ENCODE results near the gene TEX101. TPM values are rescaled to one million over a fixed set of nuclear protein-coding genes. Genes with fewer than 3 reads are reported as not detected.
"Not testable (repeated sequence)": the region's sequence is repeated elsewhere in the genome, so short reads cannot be mapped to it uniquely, and the experiment has no call there.

TEX101 gene
- not detected for total RNA-seq
- polyA plus RNA-seq (ENCODE audit: insufficient read depth in 1 of 8, insufficient read length in 8 of 8, low replicate concordance in 1 of 8): under 1 TPM in 1 of 8 donors, not detected in 7; 0.17 TPM
- long read RNA-seq, donor 1: 0 reads
- long read RNA-seq, donor 2: 0 reads
- long read RNA-seq, donor 3, partial matches to known transcripts: 12 of 18 reads
- long read RNA-seq, donor 3, other reads (novel, unspliced or antisense): 6 of 18 reads
- long read RNA-seq, donor 4: 0 reads
- long read RNA-seq, donor 5: 0 reads
- long read RNA-seq, donor 6: 0 reads
- long read RNA-seq, donor 7: 0 reads
- long read RNA-seq, donor 8: 0 reads
- long read RNA-seq, donor 9: 0 reads
- long read RNA-seq, donor 10: 0 reads
- long read RNA-seq, donor 11: 0 reads

- DNase-seq: no peak
- H3K27me3 ChIP-seq (ENCODE audit: control insufficient read depth, insufficient read depth, low read length): no peaks in the 10 kb centered on the region
- H3K36me3 ChIP-seq (ENCODE audit: control insufficient read depth, insufficient read depth, low read length): no peaks in the 10 kb centered on the region
- no peak within 1 kb of the TSS for H3K4me3 ChIP-seq (ENCODE audit: low read length)
- no peaks in the 10 kb centered on the region for H3K9me3 ChIP-seq (replicated peaks; ENCODE audit: control insufficient read depth, low read depth, low read length)
- H3K4me1 ChIP-seq (ENCODE audit: control insufficient read depth, insufficient read depth, low read length): no peaks in the 10 kb centered on the region
- no peak within 1 kb of the TSS for H3K27ac ChIP-seq (ENCODE audit: low read length)
- WGBS (ENCODE audit: insufficient coverage): 95% methylated on average over 21 of the region's 21 CpGs
Measured at GRCh38 chr19:43414554-43414953, at the start of gene TEX101. Gene TEX101, plus strand, starts transcription at chr19:43414890. Its CDS starts 1,030 bp downstream, at chr19:43415920.

GRCh38 chr19:43365677-43366076, 49.0 kb upstream of the TEX101 start:
- H3K4me1 ChIP-seq (ENCODE audit: control insufficient read depth, insufficient read depth, low read length); DNase-seq; H3K27ac ChIP-seq (ENCODE audit: low read length); H3K36me3 ChIP-seq (ENCODE audit: control insufficient read depth, insufficient read depth, low read length); H3K9me3 ChIP-seq (replicated peaks; ENCODE audit: control insufficient read depth, low read depth, low read length); H3K4me3 ChIP-seq (ENCODE audit: low read length); H3K27me3 ChIP-seq (ENCODE audit: control insufficient read depth, insufficient read depth, low read length): not testable (repeated sequence)
- 82% methylated on average over 3 of the region's 9 CpGs for WGBS (ENCODE audit: insufficient coverage)

GRCh38 chr19:43367822-43368221, 46.9 kb upstream of the TEX101 start:
- Histone ChIP-seq H3K36me3 (ENCODE audit: control insufficient read depth, insufficient read depth, low read length) (no peaks in the 10 kb centered on the region), H3K27me3 (ENCODE audit: control insufficient read depth, insufficient read depth, low read length) (no peaks in the 10 kb centered on the region), H3K9me3 (replicated peaks; ENCODE audit: control insufficient read depth, low read depth, low read length) (no peaks in the 10 kb centered on the region), H3K4me3 (ENCODE audit: low read length) (no peak overlapping the region), H3K4me1 (ENCODE audit: control insufficient read depth, insufficient read depth, low read length) (no peaks in the 10 kb centered on the region), H3K27ac (ENCODE audit: low read length) (no peak overlapping the region)
- DNase-seq: no peak
- WGBS (ENCODE audit: insufficient coverage): 81% methylated on average over 2 of the region's 2 CpGs

- H3K27ac ChIP-seq (ENCODE audit: low read length); DNase-seq; H3K27me3 ChIP-seq (ENCODE audit: control insufficient read depth, insufficient read depth, low read length); H3K36me3 ChIP-seq (ENCODE audit: control insufficient read depth, insufficient read depth, low read length); H3K9me3 ChIP-seq (replicated peaks; ENCODE audit: control insufficient read depth, low read depth, low read length); H3K4me3 ChIP-seq (ENCODE audit: low read length); H3K4me1 ChIP-seq (ENCODE audit: control insufficient read depth, insufficient read depth, low read length): not testable (repeated sequence)
- WGBS (ENCODE audit: insufficient coverage): 46% methylated on average over 3 of the region's 9 CpGs
Measured at GRCh38 chr19:43368897-43369296, 45.8 kb upstream of the TEX101 start.

- whole genome bisulfite sequencing (ENCODE audit: insufficient coverage): 80% methylated on average over 1 of the region's 8 CpGs
- no peak overlapping the region for H3K4me3 ChIP-seq (ENCODE audit: low read length)
- H3K4me1 ChIP-seq (ENCODE audit: control insufficient read depth, insufficient read depth, low read length): no peaks in the 10 kb centered on the region
- DNase-seq: no peak
- no peaks in the 10 kb centered on the region for H3K9me3 ChIP-seq (replicated peaks; ENCODE audit: control insufficient read depth, low read depth, low read length)
- H3K36me3 ChIP-seq (ENCODE audit: control insufficient read depth, insufficient read depth, low read length): no peaks in the 10 kb centered on the region
- H3K27ac ChIP-seq (ENCODE audit: low read length): no peak overlapping the region
- no peaks in the 10 kb centered on the region for H3K27me3 ChIP-seq (ENCODE audit: control insufficient read depth, insufficient read depth, low read length)
Measured at GRCh38 chr19:43371909-43372308, 42.8 kb upstream of the TEX101 start.

- H3K4me1 ChIP-seq (ENCODE audit: control insufficient read depth, insufficient read depth, low read length): no peaks in the 10 kb centered on the region
- no peaks in the 10 kb centered on the region for H3K9me3 ChIP-seq (replicated peaks; ENCODE audit: control insufficient read depth, low read depth, low read length)
- DNase-seq: no peak
- H3K4me3 ChIP-seq (ENCODE audit: low read length): no peak overlapping the region
- H3K36me3 ChIP-seq (ENCODE audit: control insufficient read depth, insufficient read depth, low read length): no peaks in the 10 kb centered on the region
- H3K27me3 ChIP-seq (ENCODE audit: control insufficient read depth, insufficient read depth, low read length): no peaks in the 10 kb centered on the region
- WGBS (ENCODE audit: insufficient coverage): 80% methylated on average over 1 of the region's 7 CpGs
- no peak overlapping the region for H3K27ac ChIP-seq (ENCODE audit: low read length)
Measured at GRCh38 chr19:43372462-43372861, 42.2 kb upstream of the TEX101 start.

GRCh38 chr19:43377624-43378023, 37.1 kb upstream of the TEX101 start:
- not testable (repeated sequence) for H3K4me1 ChIP-seq (ENCODE audit: control insufficient read depth, insufficient read depth, low read length); H3K27me3 ChIP-seq (ENCODE audit: control insufficient read depth, insufficient read depth, low read length); H3K36me3 ChIP-seq (ENCODE audit: control insufficient read depth, insufficient read depth, low read length); H3K4me3 ChIP-seq (ENCODE audit: low read length); H3K27ac ChIP-seq (ENCODE audit: low read length); DNase-seq; H3K9me3 ChIP-seq (replicated peaks; ENCODE audit: control insufficient read depth, low read depth, low read length)
- WGBS (ENCODE audit: insufficient coverage): no CpG with 5 or more reads among the region's 3 CpGs

GRCh38 chr19:43380008-43380407, 34.7 kb upstream of the TEX101 start:
- Histone ChIP-seq H3K4me3 (ENCODE audit: low read length) (no peak overlapping the region), H3K27me3 (ENCODE audit: control insufficient read depth, insufficient read depth, low read length) (no peaks in the 10 kb centered on the region), H3K9me3 (replicated peaks; ENCODE audit: control insufficient read depth, low read depth, low read length) (no peaks in the 10 kb centered on the region), H3K27ac (ENCODE audit: low read length) (no peak overlapping the region), H3K36me3 (ENCODE audit: control insufficient read depth, insufficient read depth, low read length) (no peaks in the 10 kb centered on the region), H3K4me1 (ENCODE audit: control insufficient read depth, insufficient read depth, low read length) (no peaks in the 10 kb centered on the region)
- WGBS (ENCODE audit: insufficient coverage): 53% methylated on average over 11 of the region's 14 CpGs
- no peak for DNase-seq

- H3K27me3 ChIP-seq (ENCODE audit: control insufficient read depth, insufficient read depth, low read length): no peaks in the 10 kb centered on the region
- WGBS (ENCODE audit: insufficient coverage): 73% methylated on average over 4 of the region's 4 CpGs
- H3K36me3 ChIP-seq (ENCODE audit: control insufficient read depth, insufficient read depth, low read length): no peaks in the 10 kb centered on the region
- H3K4me1 ChIP-seq (ENCODE audit: control insufficient read depth, insufficient read depth, low read length): no peaks in the 10 kb centered on the region
- no peak overlapping the region for H3K4me3 ChIP-seq (ENCODE audit: low read length)
- no peak for DNase-seq
- no peak overlapping the region for H3K27ac ChIP-seq (ENCODE audit: low read length)
- H3K9me3 ChIP-seq (replicated peaks; ENCODE audit: control insufficient read depth, low read depth, low read length): no peaks in the 10 kb centered on the region
Measured at GRCh38 chr19:43380771-43381386, 33.8 kb upstream of the TEX101 start.

- H3K27ac ChIP-seq (ENCODE audit: low read length); H3K4me1 ChIP-seq (ENCODE audit: control insufficient read depth, insufficient read depth, low read length); H3K9me3 ChIP-seq (replicated peaks; ENCODE audit: control insufficient read depth, low read depth, low read length); H3K36me3 ChIP-seq (ENCODE audit: control insufficient read depth, insufficient read depth, low read length); H3K27me3 ChIP-seq (ENCODE audit: control insufficient read depth, insufficient read depth, low read length); DNase-seq; H3K4me3 ChIP-seq (ENCODE audit: low read length): not testable (repeated sequence)
- no CpG with 5 or more reads among the region's 12 CpGs for WGBS (ENCODE audit: insufficient coverage)
Measured at GRCh38 chr19:43382586-43383216, 32.0 kb upstream of the TEX101 start.

Measured in muscle of leg (tissue), 16 donors.